ENCODE measurements around the gene HLCS.

DNA sequence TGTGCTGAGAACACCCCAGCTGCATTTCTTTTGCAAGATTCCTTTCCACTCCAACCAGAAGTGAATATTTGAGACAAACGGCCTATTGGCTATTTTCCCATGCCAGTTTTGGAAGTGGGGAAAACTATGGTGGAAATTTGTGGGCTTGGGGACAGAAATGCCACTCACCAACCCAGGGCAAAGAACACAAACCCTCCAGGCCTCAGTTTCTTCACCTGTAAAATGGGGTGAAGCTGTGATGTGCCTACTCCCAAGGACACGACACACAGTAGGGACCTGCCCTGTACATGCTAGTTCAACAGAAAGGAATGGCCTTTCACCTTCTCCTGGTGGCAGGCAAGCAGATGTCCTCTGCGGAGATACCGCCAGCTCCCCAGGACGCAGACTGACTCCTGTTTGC is 221.0 kb downstream of the HLCS start:
- TF ChIP-seq POLR2AphosphoS5 (IDR thresholded peaks at IDR 0.05; ENCODE audit: insufficient read depth in 1 of 2, low read depth in 1 of 2): no peak
- TF ChIP-seq CTCF (IDR thresholded peaks at IDR 0.05): no peak
